DMS153 treated with DMSO at 0.1 percent for 48 hours (cell line): ENCODE data around the gene PRRX2.

Source experiments
- DNase-seq: peaks from one replicate; lab custom pipeline; 2025; ENCODE audit not compliant: unreplicated experiment; lab: John Stamatoyannopoulos, UW

PRRX2 gene

GRCh38 chr9:129702589-129703520 lies 37.4 kb downstream of the PRRX2 start:
- no peak for DNase-seq

- DNase-seq, result no peak
Measured at GRCh38 chr9:129703667-129704355, 38.4 kb downstream of the PRRX2 start.

- no peak for DNase-seq
Measured at GRCh38 chr9:129704807-129705206, 39.4 kb downstream of the PRRX2 start.

- no peak for DNase-seq
Measured at GRCh38 chr9:129708793-129709192, 43.3 kb downstream of the PRRX2 start.

GRCh38 chr9:129709438-129710168 lies 44.2 kb downstream of the PRRX2 start:
- no peak for DNase-seq

GRCh38 chr9:129710169-129710453 lies 44.7 kb downstream of the PRRX2 start:
- DNase-seq, result no peak

GRCh38 chr9:129712634-129713401 lies 47.4 kb downstream of the PRRX2 start:
- no peak for DNase-seq

- no peak for DNase-seq
Measured at GRCh38 chr9:129713402-129713679, 47.9 kb downstream of the PRRX2 start.

- DNase-seq, result no peak
Measured at GRCh38 chr9:129714511-129715061, 49.1 kb downstream of the PRRX2 start.

GRCh38 chr9:129716091-129716490 lies 50.6 kb downstream of the PRRX2 start:
- no peak for DNase-seq

- no peak for DNase-seq
Measured at GRCh38 chr9:129717991-129718390, 52.5 kb downstream of the PRRX2 start.

- no peak for DNase-seq
Measured at GRCh38 chr9:129718647-129719046, 53.2 kb downstream of the PRRX2 start.

GRCh38 chr9:129719135-129719534 lies 53.7 kb downstream of the PRRX2 start:
- DNase-seq, result no peak

- DNase-seq, result no peak
Measured at GRCh38 chr9:129720181-129720864, 54.9 kb downstream of the PRRX2 start.

- no peak for DNase-seq
Measured at GRCh38 chr9:129720865-129721545, 55.6 kb downstream of the PRRX2 start.

- DNase-seq, result no peak
Measured at GRCh38 chr9:129722913-129723312, 57.5 kb downstream of the PRRX2 start.

- no peak for DNase-seq
Measured at GRCh38 chr9:129724456-129725190, 59.2 kb downstream of the PRRX2 start.

GRCh38 chr9:129725795-129726251 lies 60.4 kb downstream of the PRRX2 start:
- DNase-seq, result no peak
